ENCODE results near the gene SH3BP2. TPM values are rescaled to one million over a fixed set of nuclear protein-coding genes. Genes with fewer than 3 reads are reported as not detected.

Gene SH3BP2
- polyA plus RNA-seq, 1 of the 3 experiments (the other 2 are of a cell fraction): 25.2 TPM

DNA sequence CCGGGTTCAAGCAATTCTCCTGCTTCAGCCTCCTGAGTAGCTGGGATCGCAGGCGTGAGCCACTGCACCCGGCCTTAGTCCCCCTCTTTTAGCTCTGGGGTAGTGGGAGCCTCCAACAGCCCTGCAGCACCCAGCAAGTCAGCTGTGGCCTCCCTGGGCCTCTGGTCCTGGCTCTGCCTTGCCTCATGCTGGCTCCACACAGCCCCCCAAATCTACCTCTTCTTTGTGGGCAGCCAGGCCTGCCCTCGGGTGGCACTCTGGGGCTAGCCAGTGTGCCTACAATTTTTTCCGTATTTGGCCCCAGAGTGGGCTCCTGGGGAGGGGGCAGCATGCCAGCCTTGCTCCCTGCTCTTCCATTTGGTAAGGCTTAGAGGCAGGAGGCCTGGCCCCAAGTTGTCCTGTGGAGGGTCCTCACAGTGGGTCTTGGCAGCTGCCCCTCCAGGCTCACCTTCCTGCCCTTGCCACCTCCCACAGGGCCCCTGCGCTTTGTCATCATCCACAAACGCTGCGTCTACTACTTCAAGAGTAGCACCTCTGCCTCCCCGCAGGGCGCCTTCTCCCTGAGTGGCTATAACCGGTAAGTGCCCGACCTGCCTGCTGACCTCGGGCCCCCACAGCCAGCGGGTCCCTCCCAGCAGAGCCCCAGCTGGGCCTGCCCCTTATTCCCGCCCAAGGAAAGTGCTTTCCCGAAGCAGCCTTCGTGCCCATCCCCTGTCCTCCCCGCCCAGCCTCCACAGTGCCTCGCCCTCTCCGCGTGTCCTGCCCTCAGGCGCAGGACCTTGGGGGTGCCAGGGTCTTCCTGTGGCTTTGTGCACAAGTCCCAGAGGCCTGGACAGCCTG lies 29.8 kb downstream of the SH3BP2 start:
- peaks cover 0 to 9% of the 10 kb centered on the region in 2 experiments; a peak in 1 of 4 replicates for H3K4me1 ChIP-seq (ENCODE audit: control insufficient read depth in 1 of 2, insufficient read depth in 2 of 2, low read depth in 1 of 2, low read length in 1 of 2)
- H3K9ac ChIP-seq: no peak overlapping the region
- TF ChIP-seq CHD2 (IDR thresholded peaks at IDR 0.05; ENCODE audit: low read length, partially characterized antibody): no peak
- TF ChIP-seq, protein P1, sequence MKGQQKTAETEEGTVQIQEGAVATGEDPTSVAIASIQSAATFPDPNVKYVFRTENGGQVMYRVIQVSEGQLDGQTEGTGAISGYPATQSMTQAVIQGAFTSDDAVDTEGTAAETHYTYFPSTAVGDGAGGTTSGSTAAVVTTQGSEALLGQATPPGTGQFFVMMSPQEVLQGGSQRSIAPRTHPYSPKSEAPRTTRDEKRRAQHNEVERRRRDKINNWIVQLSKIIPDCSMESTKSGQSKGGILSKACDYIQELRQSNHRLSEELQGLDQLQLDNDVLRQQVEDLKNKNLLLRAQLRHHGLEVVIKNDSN (IDR thresholded peaks at IDR 0.05; ENCODE audit: borderline replicate concordance, low read depth): no peak
- TF ChIP-seq TEAD4 (IDR thresholded peaks at IDR 0.05; ENCODE audit: borderline replicate concordance, insufficient read depth): no peak
- H4K20me1 ChIP-seq (ENCODE audit: insufficient read depth): no peaks in the 10 kb centered on the region
- peaks cover 18% of the 10 kb centered on the region for H3K79me2 ChIP-seq (ENCODE audit: insufficient read depth)
- H3K36me3 ChIP-seq (replicated peaks in 1 of 2; ENCODE audit: control insufficient read depth in 1 of 2, insufficient read depth in 2 of 2, low read length in 1 of 2): peaks cover 0 to 5% of the 10 kb centered on the region in 2 experiments
- no peak for DNase-seq
- H3K9me3 ChIP-seq: no peaks in the 10 kb centered on the region
- H3K4me2 ChIP-seq: no peak overlapping the region
- H3F3A ChIP-seq (replicated peaks; ENCODE audit: insufficient read depth): no peaks in the 10 kb centered on the region
- H2AFZ ChIP-seq (ENCODE audit: low read depth): no peak overlapping the region
- no peak overlapping the region for H3K27ac ChIP-seq (ENCODE audit: low read depth in 2 of 2, low read length in 1 of 2)
- no peaks in the 10 kb centered on the region for H3K9me2 ChIP-seq
- CTCF ChIA-PET: interaction anchor here (2.3 kb wide), 1 partner anchor 13 kb away, joined by 7 read pairs; no protein-coding TSS in a partner anchor
- POLR2A ChIA-PET: no interaction called here
- 92% methylated on average over 20 of the region's 23 CpGs for WGBS (ENCODE audit: low lambda C conversion rate)
- H3K4me3 ChIP-seq (ENCODE audit: low read depth in 2 of 2, low read length in 1 of 2): no peak overlapping the region
- H3K27me3 ChIP-seq (ENCODE audit: insufficient read depth): no peaks in the 10 kb centered on the region

- Histone ChIP-seq H3K4me3 (ENCODE audit: low read depth in 2 of 2, low read length in 1 of 2) (no peak overlapping the region), H3F3A (replicated peaks; ENCODE audit: insufficient read depth) (no peaks in the 10 kb centered on the region), H3K4me2 (no peak overlapping the region), H3K9ac (no peak overlapping the region), H3K27ac (ENCODE audit: low read depth in 2 of 2, low read length in 1 of 2) (no peak overlapping the region), H2AFZ (ENCODE audit: low read depth) (no peak overlapping the region), H3K4me1 (ENCODE audit: control insufficient read depth in 1 of 2, insufficient read depth in 2 of 2, low read depth in 1 of 2, low read length in 1 of 2) (peaks cover 0 to 8% of the 10 kb centered on the region in 2 experiments; a peak in 1 of 4 replicates), H3K9me2 (no peaks in the 10 kb centered on the region), H3K9me3 (no peaks in the 10 kb centered on the region), H3K36me3 (replicated peaks in 1 of 2; ENCODE audit: control insufficient read depth in 1 of 2, insufficient read depth in 2 of 2, low read length in 1 of 2) (peaks cover 0 to 5% of the 10 kb centered on the region in 2 experiments), H4K20me1 (ENCODE audit: insufficient read depth) (no peaks in the 10 kb centered on the region), H3K79me2 (ENCODE audit: insufficient read depth) (peaks cover 16% of the 10 kb centered on the region), H3K27me3 (ENCODE audit: insufficient read depth) (no peaks in the 10 kb centered on the region)
- 89% methylated on average over 3 of the region's 4 CpGs for WGBS (ENCODE audit: low lambda C conversion rate)
- CTCF ChIA-PET: interaction anchor here (1.6 kb wide), 1 partner anchor 603 kb away, joined by 3 read pairs; no protein-coding TSS in a partner anchor
- no peak for TF ChIP-seq GATA2 (CRISPR knock-in tag; IDR thresholded peaks at IDR 0.05)
- no peak for TF ChIP-seq FOXM1 (IDR thresholded peaks at IDR 0.05; ENCODE audit: low read depth)
- TF ChIP-seq RFX5 (IDR thresholded peaks at IDR 0.05; ENCODE audit: low read length): no peak
- TF ChIP-seq, protein P2, sequence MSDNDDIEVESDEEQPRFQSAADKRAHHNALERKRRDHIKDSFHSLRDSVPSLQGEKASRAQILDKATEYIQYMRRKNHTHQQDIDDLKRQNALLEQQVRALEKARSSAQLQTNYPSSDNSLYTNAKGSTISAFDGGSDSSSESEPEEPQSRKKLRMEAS (IDR thresholded peaks at IDR 0.05; ENCODE audit: low read depth): no peak
- TF ChIP-seq, protein P3, sequence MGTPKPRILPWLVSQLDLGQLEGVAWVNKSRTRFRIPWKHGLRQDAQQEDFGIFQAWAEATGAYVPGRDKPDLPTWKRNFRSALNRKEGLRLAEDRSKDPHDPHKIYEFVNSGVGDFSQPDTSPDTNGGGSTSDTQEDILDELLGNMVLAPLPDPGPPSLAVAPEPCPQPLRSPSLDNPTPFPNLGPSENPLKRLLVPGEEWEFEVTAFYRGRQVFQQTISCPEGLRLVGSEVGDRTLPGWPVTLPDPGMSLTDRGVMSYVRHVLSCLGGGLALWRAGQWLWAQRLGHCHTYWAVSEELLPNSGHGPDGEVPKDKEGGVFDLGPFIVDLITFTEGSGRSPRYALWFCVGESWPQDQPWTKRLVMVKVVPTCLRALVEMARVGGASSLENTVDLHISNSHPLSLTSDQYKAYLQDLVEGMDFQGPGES (IDR thresholded peaks at IDR 0.05; ENCODE audit: low read depth, low read length): no peak
- no peak for TF ChIP-seq RXRA (IDR thresholded peaks at IDR 0.05; ENCODE audit: borderline replicate concordance, low read depth)
- TF ChIP-seq, protein P1 (IDR thresholded peaks at IDR 0.05; ENCODE audit: borderline replicate concordance, low read depth): no peak
- TF ChIP-seq TAF1 (IDR thresholded peaks at IDR 0.05; ENCODE audit: borderline replicate concordance, low read depth, low read length): no peak
- TF ChIP-seq TCF12 (IDR thresholded peaks at IDR 0.05): no peak
- no peak for TF ChIP-seq NRF1 (IDR thresholded peaks at IDR 0.05; ENCODE audit: low read depth, low read length)
- TF ChIP-seq FOXJ3 (CRISPR knock-in tag; IDR thresholded peaks at IDR 0.05): no peak
- TF ChIP-seq POLR2AphosphoS5 (IDR thresholded peaks at IDR 0.05; ENCODE audit: low read depth, low read length): no peak
- TF ChIP-seq MEF2A (IDR thresholded peaks at IDR 0.05; ENCODE audit: borderline replicate concordance, low read depth): no peak
- no peak for DNase-seq
- POLR2A ChIA-PET: no interaction called here
Measured at GRCh38 chr4:2823301-2823670, 30.4 kb downstream of the SH3BP2 start.

Measured in SK-N-SH (cell line).